GM12874 (cell line): ENCODE data around the gene CD83.

Experiments
- TF ChIP-seq, protein P1 (sequence below): IDR thresholded peaks from 2 replicates; pipeline ENCODE4 v1.5.1; 2011; ENCODE audit warnings: low read depth, mild to moderate bottlenecking, control low read depth, low read length, moderate library complexity; ENCODE audit not compliant: insufficient read depth

CD83 gene

DNA sequence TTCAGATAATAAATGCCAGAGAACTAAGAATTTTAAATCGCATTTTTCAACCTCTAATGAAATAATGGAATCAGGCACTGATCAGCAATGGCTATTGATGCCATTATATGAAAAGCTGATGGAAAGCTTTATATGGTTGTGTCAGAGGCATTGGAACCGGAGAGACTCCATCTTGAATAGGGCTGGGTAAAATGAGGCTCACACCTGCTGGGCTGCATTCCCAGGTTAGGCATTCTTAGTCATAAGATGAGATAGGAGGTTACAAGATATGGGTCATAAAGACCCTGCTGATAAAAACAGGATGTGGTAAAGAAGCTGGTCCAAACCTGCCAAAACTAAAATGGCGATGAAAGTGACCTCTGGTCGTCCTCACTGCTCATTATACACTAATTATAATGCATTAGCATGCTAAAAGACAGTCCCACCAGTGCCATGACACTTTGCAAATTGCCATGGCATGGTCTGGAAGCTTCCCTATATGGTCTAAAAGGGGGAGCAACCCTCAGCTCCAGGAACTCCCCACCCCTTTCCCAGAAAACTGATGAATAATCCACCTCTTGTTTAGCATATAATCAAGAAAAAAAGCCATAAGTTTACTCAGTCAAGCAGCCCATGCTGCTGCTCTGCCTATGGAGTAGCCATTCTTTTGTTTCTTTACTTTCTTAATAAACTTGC is 40.2 kb upstream of the CD83 start:
- TF ChIP-seq, protein P1, sequence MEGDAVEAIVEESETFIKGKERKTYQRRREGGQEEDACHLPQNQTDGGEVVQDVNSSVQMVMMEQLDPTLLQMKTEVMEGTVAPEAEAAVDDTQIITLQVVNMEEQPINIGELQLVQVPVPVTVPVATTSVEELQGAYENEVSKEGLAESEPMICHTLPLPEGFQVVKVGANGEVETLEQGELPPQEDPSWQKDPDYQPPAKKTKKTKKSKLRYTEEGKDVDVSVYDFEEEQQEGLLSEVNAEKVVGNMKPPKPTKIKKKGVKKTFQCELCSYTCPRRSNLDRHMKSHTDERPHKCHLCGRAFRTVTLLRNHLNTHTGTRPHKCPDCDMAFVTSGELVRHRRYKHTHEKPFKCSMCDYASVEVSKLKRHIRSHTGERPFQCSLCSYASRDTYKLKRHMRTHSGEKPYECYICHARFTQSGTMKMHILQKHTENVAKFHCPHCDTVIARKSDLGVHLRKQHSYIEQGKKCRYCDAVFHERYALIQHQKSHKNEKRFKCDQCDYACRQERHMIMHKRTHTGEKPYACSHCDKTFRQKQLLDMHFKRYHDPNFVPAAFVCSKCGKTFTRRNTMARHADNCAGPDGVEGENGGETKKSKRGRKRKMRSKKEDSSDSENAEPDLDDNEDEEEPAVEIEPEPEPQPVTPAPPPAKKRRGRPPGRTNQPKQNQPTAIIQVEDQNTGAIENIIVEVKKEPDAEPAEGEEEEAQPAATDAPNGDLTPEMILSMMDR: no peak

- TF ChIP-seq, protein P1: no peak
Observed at GRCh38 chr6:14079433-14079832, 38.1 kb upstream of the CD83 start.

DNA sequence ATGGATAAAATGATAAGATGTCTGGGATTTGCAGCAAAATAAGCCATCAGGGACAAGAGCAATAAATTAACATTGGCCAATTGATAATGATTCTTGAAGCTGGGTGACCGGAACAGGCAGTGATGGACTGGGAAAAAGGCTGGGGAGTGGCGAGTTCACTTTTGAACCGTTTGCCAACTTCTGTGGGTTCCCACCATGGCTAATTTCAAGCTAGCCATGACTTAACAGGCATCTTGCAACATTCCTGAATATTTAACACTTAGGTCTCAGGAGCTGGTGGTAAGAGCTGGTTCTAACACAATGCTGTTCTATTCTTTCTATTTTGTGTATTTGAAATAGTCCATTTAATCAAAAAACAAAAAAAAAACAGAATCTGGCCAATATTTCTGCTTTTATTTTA is 37.6 kb upstream of the CD83 start:
- TF ChIP-seq, protein P1: no peak

DNA sequence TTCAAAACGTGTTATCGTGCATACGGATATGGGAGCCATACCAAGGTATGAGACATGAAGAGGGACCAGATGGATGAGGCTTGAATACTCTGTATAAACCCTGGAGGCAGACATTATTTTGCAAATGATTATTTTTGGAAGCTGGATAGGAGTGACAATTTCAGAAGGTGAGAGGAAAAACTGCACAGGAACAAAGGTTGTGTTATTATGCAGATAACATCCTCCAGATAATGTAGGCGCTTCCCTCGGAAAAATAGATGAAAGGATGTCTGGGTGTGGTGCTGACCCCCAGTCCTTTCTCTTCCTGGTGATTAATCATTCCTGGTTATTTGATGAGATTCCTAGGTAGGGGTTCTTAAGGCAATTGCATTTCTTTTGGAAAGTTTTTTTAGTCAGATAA is 36.4 kb upstream of the CD83 start:
- TF ChIP-seq, protein P1: no peak

DNA sequence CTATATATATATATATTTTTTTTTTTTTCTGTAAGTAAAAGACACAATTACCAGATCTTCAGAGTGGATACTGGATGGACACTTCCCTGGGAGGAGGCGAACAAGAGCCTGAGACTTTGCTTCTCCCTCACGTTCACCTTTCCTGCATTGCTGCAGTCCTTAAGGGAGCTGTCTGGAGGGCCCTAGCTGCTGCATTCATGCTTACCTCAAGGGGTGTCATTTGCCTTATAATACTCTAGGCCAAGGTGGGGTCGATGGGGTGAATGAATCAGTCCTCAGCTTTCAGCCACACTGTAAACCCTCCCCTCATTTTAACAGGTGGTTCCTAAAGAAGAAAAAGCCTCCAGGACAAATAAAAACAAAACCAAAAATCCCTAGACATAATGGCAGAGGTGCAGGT is 34.8 kb upstream of the CD83 start:
- TF ChIP-seq, protein P1: no peak

GRCh38 chr6:14083262-14083661 is 34.3 kb upstream of the CD83 start:
- TF ChIP-seq, protein P1: no peak

- TF ChIP-seq, protein P1: no peak
Observed at GRCh38 chr6:14083751-14084150, 33.8 kb upstream of the CD83 start.

DNA sequence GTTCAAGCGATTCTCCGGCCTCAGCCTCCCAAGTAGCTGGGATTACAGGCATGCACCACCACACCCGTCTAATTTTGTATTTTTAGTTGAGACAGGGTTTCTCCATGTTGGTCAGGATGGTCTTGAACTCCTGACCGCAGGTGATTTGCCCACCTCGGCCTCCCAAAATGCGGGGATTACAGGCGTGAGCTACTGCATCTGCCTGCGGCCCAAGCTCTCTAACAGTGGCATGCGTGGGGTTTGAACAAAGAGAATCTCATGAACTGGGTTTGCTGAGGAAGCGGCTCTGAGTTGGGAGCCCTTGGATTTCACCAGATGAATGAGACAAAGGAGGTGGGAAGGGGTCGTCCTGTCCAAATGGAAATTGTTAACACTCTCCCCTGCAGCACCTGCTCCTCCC is 33.2 kb upstream of the CD83 start:
- TF ChIP-seq, protein P1: no peak
